ENCODE data around the gene SENP3. TPM values are rescaled to one million over a fixed set of nuclear protein-coding genes. Genes with fewer than 3 reads are reported as not detected.

The SENP3 gene
- total RNA-seq, 4 donors from 2014 or later, result 62.4 to 73.3 (median 66.3) TPM

DNA sequence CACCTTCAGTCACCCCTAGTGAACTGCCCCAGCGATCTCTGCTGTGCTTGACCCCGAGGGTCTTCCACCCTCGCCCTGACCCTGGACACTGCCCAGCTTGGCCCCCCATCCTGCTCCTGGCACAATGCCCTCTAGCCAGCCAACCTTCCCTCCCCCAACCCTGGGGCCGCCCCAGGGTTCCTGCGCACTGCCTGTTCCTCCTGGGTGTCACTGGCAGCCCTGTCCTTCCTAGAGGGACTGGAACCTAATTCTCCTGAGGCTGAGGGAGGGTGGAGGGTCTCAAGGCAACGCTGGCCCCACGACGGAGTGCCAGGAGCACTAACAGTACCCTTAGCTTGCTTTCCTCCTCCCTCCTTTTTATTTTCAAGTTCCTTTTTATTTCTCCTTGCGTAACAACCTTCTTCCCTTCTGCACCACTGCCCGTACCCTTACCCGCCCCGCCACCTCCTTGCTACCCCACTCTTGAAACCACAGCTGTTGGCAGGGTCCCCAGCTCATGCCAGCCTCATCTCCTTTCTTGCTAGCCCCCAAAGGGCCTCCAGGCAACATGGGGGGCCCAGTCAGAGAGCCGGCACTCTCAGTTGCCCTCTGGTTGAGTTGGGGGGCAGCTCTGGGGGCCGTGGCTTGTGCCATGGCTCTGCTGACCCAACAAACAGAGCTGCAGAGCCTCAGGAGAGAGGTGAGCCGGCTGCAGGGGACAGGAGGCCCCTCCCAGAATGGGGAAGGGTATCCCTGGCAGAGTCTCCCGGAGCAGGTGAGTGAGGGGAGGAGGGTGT is 3.0 kb upstream of the SENP3 start, which contains the start of gene TNFSF13:
Gene TNFSF13, plus strand, starts transcription at position 207 of the 776 bp plus-strand sequence. Its CDS starts 290 bp downstream, at position 497.
- 28 to 31% methylated on average over 15 to 16 of the region's 16 CpGs for WGBS, 2 donors
- Histone ChIP-seq H3K9me3 (no peaks in the 10 kb centered on the region), H3K27ac (peak within 1 kb of the TSS; percentile 94 to 98 (median 95)), H3K36me3 (peaks cover 0 to 6% of the 10 kb centered on the region in 2 donors), H3K27me3 (no peaks in the 10 kb centered on the region), H3K4me3 (replicated peaks in 1 of 3) (peak within 1 kb of the TSS in 1 of 3 donors; percentile 28), H3K4me1 (peaks cover 40 to 55% of the 10 kb centered on the region in 2 donors)
- intact Hi-C loops (cut with DNase I), result no loop called here
- TF ChIP-seq POLR2A (IDR thresholded peaks at IDR 0.05), result no peak
- TF ChIP-seq, protein P1, sequence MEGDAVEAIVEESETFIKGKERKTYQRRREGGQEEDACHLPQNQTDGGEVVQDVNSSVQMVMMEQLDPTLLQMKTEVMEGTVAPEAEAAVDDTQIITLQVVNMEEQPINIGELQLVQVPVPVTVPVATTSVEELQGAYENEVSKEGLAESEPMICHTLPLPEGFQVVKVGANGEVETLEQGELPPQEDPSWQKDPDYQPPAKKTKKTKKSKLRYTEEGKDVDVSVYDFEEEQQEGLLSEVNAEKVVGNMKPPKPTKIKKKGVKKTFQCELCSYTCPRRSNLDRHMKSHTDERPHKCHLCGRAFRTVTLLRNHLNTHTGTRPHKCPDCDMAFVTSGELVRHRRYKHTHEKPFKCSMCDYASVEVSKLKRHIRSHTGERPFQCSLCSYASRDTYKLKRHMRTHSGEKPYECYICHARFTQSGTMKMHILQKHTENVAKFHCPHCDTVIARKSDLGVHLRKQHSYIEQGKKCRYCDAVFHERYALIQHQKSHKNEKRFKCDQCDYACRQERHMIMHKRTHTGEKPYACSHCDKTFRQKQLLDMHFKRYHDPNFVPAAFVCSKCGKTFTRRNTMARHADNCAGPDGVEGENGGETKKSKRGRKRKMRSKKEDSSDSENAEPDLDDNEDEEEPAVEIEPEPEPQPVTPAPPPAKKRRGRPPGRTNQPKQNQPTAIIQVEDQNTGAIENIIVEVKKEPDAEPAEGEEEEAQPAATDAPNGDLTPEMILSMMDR (IDR thresholded peaks at IDR 0.05), result peak in 1 of 6 experiments; percentile 7
- peak; percentile 53 to 54 for DNase-seq

DNA sequence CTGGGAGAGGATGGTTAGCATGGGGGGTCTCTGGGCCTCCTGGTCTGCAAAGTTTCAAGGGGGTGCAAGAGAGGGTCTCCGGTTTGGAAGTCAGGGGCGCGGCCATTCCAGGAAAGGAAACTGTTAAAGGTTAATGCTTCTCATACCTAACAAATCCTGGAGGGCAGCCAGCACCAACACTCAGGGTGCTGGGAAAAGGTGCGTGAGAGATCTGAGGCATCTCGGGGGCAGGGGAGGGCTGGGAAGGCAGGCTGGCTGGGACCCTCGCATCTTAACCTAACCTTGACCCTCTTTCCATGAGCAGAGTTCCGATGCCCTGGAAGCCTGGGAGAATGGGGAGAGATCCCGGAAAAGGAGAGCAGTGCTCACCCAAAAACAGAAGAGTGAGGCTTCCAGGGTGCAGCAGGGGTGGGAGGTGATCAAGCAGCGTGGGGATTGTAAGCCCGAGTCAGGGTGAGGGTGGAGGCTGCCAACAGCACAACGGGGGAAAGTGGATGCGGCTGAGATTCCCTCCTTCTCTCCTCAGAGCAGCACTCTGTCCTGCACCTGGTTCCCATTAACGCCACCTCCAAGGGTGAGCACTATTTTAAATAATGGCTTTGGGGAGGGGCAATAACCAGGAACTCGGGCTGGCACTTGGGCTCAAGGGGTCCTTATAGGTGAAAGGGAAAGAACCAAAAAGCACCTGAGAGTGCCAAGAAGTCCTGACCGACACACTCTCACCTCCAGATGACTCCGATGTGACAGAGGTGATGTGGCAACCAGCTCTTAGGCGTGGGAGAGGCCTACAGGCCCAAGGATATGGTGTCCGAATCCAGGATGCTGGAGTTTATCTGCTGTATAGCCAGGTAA is 2.2 kb upstream of the SENP3 start:
- H3K4me1 ChIP-seq, result peaks cover 40 to 59% of the 10 kb centered on the region in 2 donors
- TF ChIP-seq, protein P1 (IDR thresholded peaks at IDR 0.05), result no peak
- TF ChIP-seq POLR2A (IDR thresholded peaks at IDR 0.05), result no peak
- intact Hi-C loops (cut with DNase I), result loop anchor here (2.0 to 5.0 kb wide), 3 partner anchors 45 to 202 kb away; partner anchors contain the start of genes FGF11, TMEM102 and TMEM95
- no peaks in the 10 kb centered on the region for H3K9me3 ChIP-seq
- 67 to 71% methylated on average over 18 of the region's 18 CpGs for WGBS, 2 donors
- no peaks in the 10 kb centered on the region for H3K27me3 ChIP-seq
- peak overlapping the region; percentile 94 to 98 (median 95) for H3K27ac ChIP-seq
- H3K36me3 ChIP-seq, result peaks cover 3 to 13% of the 10 kb centered on the region in 2 donors
- peak; percentile 59 to 63 for DNase-seq
- peak overlapping the region in 1 of 3 donors; percentile 28 for H3K4me3 ChIP-seq (replicated peaks in 1 of 3)

- 35 to 36% methylated on average over 20 to 22 of the region's 22 CpGs for WGBS, 2 donors
- H3K27me3 ChIP-seq, result no peaks in the 10 kb centered on the region
- peaks cover 40 to 59% of the 10 kb centered on the region in 2 donors for H3K4me1 ChIP-seq
- H3K9me3 ChIP-seq, result no peaks in the 10 kb centered on the region
- DNase-seq, result peak; percentile 66 to 67
- intact Hi-C loops (cut with DNase I), result loop anchor here (2.0 to 5.0 kb wide), 3 partner anchors 46 to 203 kb away; partner anchors contain the start of genes FGF11, TMEM102 and TMEM95
- H3K4me3 ChIP-seq (replicated peaks in 1 of 3), result peak overlapping the region in 1 of 3 donors; percentile 1
- peaks cover 7 to 21% of the 10 kb centered on the region in 2 donors for H3K36me3 ChIP-seq
- TF ChIP-seq, protein P1 (IDR thresholded peaks at IDR 0.05), result peak in 5 of 6 experiments; percentile 37 to 51 (median 48)
- TF ChIP-seq POLR2A (IDR thresholded peaks at IDR 0.05), result no peak
- peak overlapping the region; percentile 31 to 98 (median 74) for H3K27ac ChIP-seq
Measured at GRCh38 chr17:7560172-7561027, 1.3 kb upstream of the SENP3 start.

- no peak for TF ChIP-seq POLR2A (IDR thresholded peaks at IDR 0.05)
- TF ChIP-seq, protein P1 (IDR thresholded peaks at IDR 0.05), result peak; percentile 72 to 95 (median 83)
- DNase-seq, result peak; percentile 96
- 0 to 1% methylated on average over 30 to 32 of the region's 32 CpGs for WGBS, 2 donors
- peaks cover 12 to 28% of the 10 kb centered on the region in 2 donors for H3K36me3 ChIP-seq
- intact Hi-C loops (cut with DNase I), result loop anchor here (2.0 to 5.0 kb wide), 3 partner anchors 46 to 204 kb away; partner anchors contain the start of genes FGF11, TMEM102 and TMEM95
- H3K27me3 ChIP-seq, result no peaks in the 10 kb centered on the region
- H3K27ac ChIP-seq, result peak overlapping the region; percentile 74 to 98 (median 79)
- peaks cover 40 to 59% of the 10 kb centered on the region in 2 donors for H3K4me1 ChIP-seq
- H3K4me3 ChIP-seq (replicated peaks in 1 of 3), result peak overlapping the region; percentile 71 to 91 (median 90)
- H3K9me3 ChIP-seq, result no peaks in the 10 kb centered on the region
Measured at GRCh38 chr17:7561028-7561575, 617 bp upstream of the SENP3 start.
